CD14-positive monocyte (primary cell): Measurements from ENCODE around the gene C8B. TPM values are rescaled to one million over a fixed set of nuclear protein-coding genes. Genes with fewer than 3 reads are reported as not detected.

Experiments used
- DNase-seq, 3 donors: peaks; one replicate each; pipeline ENCODE4 v3.0.0-alpha.2; 2011 to 2022
- H2AFZ ChIP-seq: 2 replicates; pipeline ENCODE4 v1.6.0; 2012; ENCODE audit warnings: mild to moderate bottlenecking, low read depth, low read length, inconsistent platforms; ENCODE audit not compliant: insufficient read depth, poor library complexity, severe bottlenecking
- H3K27ac ChIP-seq, 2 donors: 1 replicate in 1 of 2; 2 replicates in 1 of 2; pipeline ENCODE4 v1.5.1; 2012 to 2013; ENCODE audit warnings: low read length in 2 of 2, control low read depth in 1 of 2, inconsistent platforms in 1 of 2, low read depth in 1 of 2, mild to moderate bottlenecking in 1 of 2
- H3K27me3 ChIP-seq, 2 donors: one replicate each; pipeline versions ENCODE4 v1.6.0 to v1.6.1; 2011 to 2013; ENCODE audit warnings: low read length in 2 of 2; ENCODE audit not compliant: control insufficient read depth in 2 of 2, insufficient read depth in 2 of 2
- H3K36me3 ChIP-seq, 2 donors: replicated peaks in 1 of 2; 1 replicate in 1 of 2; 2 replicates in 1 of 2; pipeline versions ENCODE4 v1.5.1 to v1.6.1; 2012 to 2013; ENCODE audit warnings: low read length in 2 of 2, control low read depth in 1 of 2, inconsistent platforms in 1 of 2, mild to moderate bottlenecking in 1 of 2; ENCODE audit not compliant: insufficient read depth in 2 of 2, control insufficient read depth in 1 of 2
- H3K4me1 ChIP-seq, 2 donors: 1 replicate in 1 of 2; 2 replicates in 1 of 2; pipeline versions ENCODE4 v1.5.1 to v1.6.1; 2012 to 2013; ENCODE audit warnings: low read length in 2 of 2, control low read depth in 1 of 2, inconsistent platforms in 1 of 2, mild to moderate bottlenecking in 1 of 2, moderate library complexity in 1 of 2; ENCODE audit not compliant: insufficient read depth in 2 of 2, control insufficient read depth in 1 of 2
- H3K4me2 ChIP-seq: replicated peaks from 2 replicates; pipeline ENCODE3; 2012; ENCODE audit warnings: low read length, moderate library complexity, mild to moderate bottlenecking; ENCODE audit not compliant: poor library complexity, severe bottlenecking; ENCODE audit errors: extremely low read depth
- H3K4me3 ChIP-seq, 3 experiments: fragments of 200-600 bp in 1 of 3; sonication (generic) in 1 of 3; replicated peaks in 1 of 3; 1 replicate in 2 of 3; 2 replicates in 1 of 3; pipeline ENCODE4 v1.5.1; 2011 to 2013; ENCODE audit warnings: low read length in 3 of 3, mild to moderate bottlenecking in 3 of 3, control low read depth in 2 of 3, low read depth in 2 of 3, inconsistent platforms in 1 of 3, moderate library complexity in 1 of 3
- H3K79me2 ChIP-seq: 2 replicates; pipeline ENCODE4 v1.6.0; 2012; ENCODE audit warnings: mild to moderate bottlenecking, control low read depth, inconsistent platforms, low read length, moderate library complexity; ENCODE audit not compliant: insufficient read depth
- H3K9ac ChIP-seq: 2 replicates; pipeline ENCODE4 v1.6.0; 2017; ENCODE audit warnings: low read length, mild to moderate bottlenecking; ENCODE audit not compliant: insufficient read depth, poor library complexity, severe bottlenecking
- H3K9me3 ChIP-seq, 2 donors: replicated peaks in 1 of 2; 1 replicate in 1 of 2; 2 replicates in 1 of 2; pipeline versions ENCODE4 v1.5.1 to v1.6.1; 2012 to 2013; ENCODE audit warnings: low read length in 2 of 2, control low read depth in 1 of 2; ENCODE audit not compliant: control insufficient read depth in 1 of 2, insufficient read depth in 1 of 2
- H4K20me1 ChIP-seq: 2 replicates; pipeline ENCODE4 v1.6.0; 2012; ENCODE audit warnings: mild to moderate bottlenecking, low read length, control low read depth, moderate library complexity; ENCODE audit not compliant: insufficient read depth
- H3K27ac Mint-ChIP-seq, 7 donors: one replicate each; pipeline ENCODE4 v1.8.0; 2020; ENCODE audit warnings: mild to moderate bottlenecking in 7 of 7, mixed read lengths in 7 of 7, moderate library complexity in 6 of 7, inconsistent platforms in 2 of 7
- H3K27me3 Mint-ChIP-seq, 3 donors: one replicate each; pipeline ENCODE4 v1.8.0; 2021 to 2022; ENCODE audit warnings: low read depth in 3 of 3, mild to moderate bottlenecking in 3 of 3, mixed read lengths in 3 of 3, moderate library complexity in 3 of 3, inconsistent platforms in 1 of 3
- H3K36me3 Mint-ChIP-seq, 2 donors: one replicate each; pipeline ENCODE4 v1.8.0; 2020; ENCODE audit warnings: mixed read lengths in 2 of 2, inconsistent platforms in 1 of 2, mild to moderate bottlenecking in 1 of 2
- H3K4me1 Mint-ChIP-seq: one replicate; pipeline ENCODE4 v1.8.0; 2020; ENCODE audit warnings: mild to moderate bottlenecking, mixed read lengths
- H3K4me3 Mint-ChIP-seq, 2 donors: one replicate each; pipeline ENCODE4 v1.8.0; 2020; ENCODE audit warnings: mild to moderate bottlenecking in 2 of 2, mixed read lengths in 2 of 2, moderate library complexity in 1 of 2
- H3K9me3 Mint-ChIP-seq, 7 donors: one replicate each; pipeline ENCODE4 v1.8.0; 2020 to 2022; ENCODE audit warnings: mixed read lengths in 7 of 7, mild to moderate bottlenecking in 6 of 7, moderate library complexity in 6 of 7, inconsistent platforms in 2 of 7
- WGBS: methylation state at CpG from one replicate; pipeline ENCODE4 v1.1.5; 2013; ENCODE audit warnings: missing lambda C conversion rate; ENCODE audit not compliant: insufficient coverage; 5-methylcytosine and 5-hydroxymethylcytosine counted together
- intact Hi-C, 2 donors: fragments of 100-400 bp; cut with micrococcal nuclease; formaldehyde crosslinking; loops; one replicate each; pipeline versions ENCODE4 v1.15.0 to v1.15.1; 2023
- polyA minus RNA-seq: library from RNA; depleted of rRNA, polyadenylated mRNA; stranded (reverse); fragments of >200 nt; gene quantifications from 2 replicates; pipeline ENCODE4 v1.2.3, GENCODE V29; 2012
- polyA plus RNA-seq, 3 donors: library from polyadenylated mRNA; depleted of rRNA in 1 of 3; unstranded in 2 of 3; stranded (reverse) in 1 of 3; fragments of 300-500 nt in 2 of 3; fragments of >200 nt in 1 of 3; fragmentation: Illumina TruSeq in 2 of 3; gene quantifications; 1 replicate in 2 of 3; 2 replicates in 1 of 3; pipeline ENCODE4 v1.2.3, GENCODE V29; 2012 to 2021
- total RNA-seq, 12 experiments: library from RNA in 1 of 12; stranded (reverse) in 1 of 12; fragments of 120-200 nt in 1 of 12; gene quantifications; one replicate each; pipeline ENCODE4 v1.2.4 and lab custom pipeline; 2013 to 2026; ENCODE audit warnings: mixed read lengths in 6 of 12, inconsistent platforms in 1 of 12
- TF ChIP-seq, protein P1 (sequence below): fragments of 200-600 bp; IDR thresholded peaks from one replicate; pipeline ENCODE4 v1.8.0; 2022; ENCODE audit warnings: antibody characterized with exemption, mild to moderate bottlenecking

Gene C8B
- total RNA-seq (2013), result not detected
- not detected for polyA plus RNA-seq
- polyA minus RNA-seq, result not detected in 2 replicates
- 1.3 to 4.5 (median 2.1) reads per million in 11 experiments for total RNA-seq (lab: John Stamatoyannopoulos, UW)

DNA sequence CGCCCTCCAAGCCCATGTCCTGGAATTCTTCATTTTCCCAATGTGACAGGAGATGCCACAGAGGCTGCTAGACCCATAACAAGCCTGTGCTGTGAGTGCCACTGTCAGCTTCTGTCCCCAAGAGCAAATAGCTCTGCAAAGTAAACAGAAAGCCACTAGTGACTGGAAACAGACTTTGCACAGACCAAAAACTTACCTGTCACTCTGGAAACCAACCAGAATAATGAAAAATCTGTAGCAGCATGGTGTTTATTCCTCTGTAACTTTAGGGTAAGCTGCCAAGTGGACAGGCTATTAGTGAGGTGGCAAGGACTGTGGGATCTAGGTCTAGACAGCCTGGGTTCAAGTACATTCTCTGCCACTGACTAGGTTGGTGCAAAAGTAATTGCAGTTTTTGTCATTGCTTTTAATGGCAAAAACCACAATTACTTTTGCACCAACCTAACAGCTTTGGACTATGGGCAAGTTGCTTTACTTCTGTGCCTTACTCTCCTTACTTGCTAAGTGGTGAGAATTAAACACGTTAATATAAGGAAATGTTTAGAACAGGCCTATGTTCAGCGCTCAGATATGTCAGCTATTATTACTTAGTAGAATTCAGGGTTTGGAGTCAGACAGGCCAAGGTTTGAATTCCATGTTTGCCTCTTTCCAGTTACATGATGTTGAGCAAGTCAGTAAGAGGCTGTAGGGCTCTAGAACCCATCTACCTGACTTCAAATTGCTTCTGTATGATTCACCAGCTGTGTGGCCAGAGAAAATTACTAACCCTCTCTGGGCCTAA, at the start of gene C8B:
C8B (minus strand) TSS at position 100 of the 782 bp plus-strand sequence; CDS start at position 33, 67 bp downstream.
- no peaks in the 10 kb centered on the region for H3K27me3 ChIP-seq
- DNase-seq, result no peak
- no peak within 1 kb of the TSS for H3K27ac ChIP-seq
- 91% methylated on average over 3 of the region's 3 CpGs for WGBS
- peaks cover 0 to 10% (median 1%) of the 10 kb centered on the region in 7 donors for H3K9me3 Mint-ChIP-seq
- no peak within 1 kb of the TSS for H3K27ac Mint-ChIP-seq
- no peak within 1 kb of the TSS for H2AFZ ChIP-seq
- H3K4me1 Mint-ChIP-seq, result no peaks in the 10 kb centered on the region
- no peak within 1 kb of the TSS for H3K4me3 ChIP-seq
- H3K79me2 ChIP-seq, result no peaks in the 10 kb centered on the region
- no peak within 1 kb of the TSS for H3K9ac ChIP-seq
- H3K4me3 Mint-ChIP-seq, result no peak within 1 kb of the TSS
- intact Hi-C loops, result no loop called here
- H3K36me3 ChIP-seq, result no peaks in the 10 kb centered on the region
- H3K9me3 ChIP-seq, result no peaks in the 10 kb centered on the region
- peaks cover 3 to 6% (median 6%) of the 10 kb centered on the region in 3 donors for H3K27me3 Mint-ChIP-seq
- H3K4me1 ChIP-seq, result no peaks in the 10 kb centered on the region
- H3K36me3 Mint-ChIP-seq, result no peaks in the 10 kb centered on the region
- TF ChIP-seq, protein P1, sequence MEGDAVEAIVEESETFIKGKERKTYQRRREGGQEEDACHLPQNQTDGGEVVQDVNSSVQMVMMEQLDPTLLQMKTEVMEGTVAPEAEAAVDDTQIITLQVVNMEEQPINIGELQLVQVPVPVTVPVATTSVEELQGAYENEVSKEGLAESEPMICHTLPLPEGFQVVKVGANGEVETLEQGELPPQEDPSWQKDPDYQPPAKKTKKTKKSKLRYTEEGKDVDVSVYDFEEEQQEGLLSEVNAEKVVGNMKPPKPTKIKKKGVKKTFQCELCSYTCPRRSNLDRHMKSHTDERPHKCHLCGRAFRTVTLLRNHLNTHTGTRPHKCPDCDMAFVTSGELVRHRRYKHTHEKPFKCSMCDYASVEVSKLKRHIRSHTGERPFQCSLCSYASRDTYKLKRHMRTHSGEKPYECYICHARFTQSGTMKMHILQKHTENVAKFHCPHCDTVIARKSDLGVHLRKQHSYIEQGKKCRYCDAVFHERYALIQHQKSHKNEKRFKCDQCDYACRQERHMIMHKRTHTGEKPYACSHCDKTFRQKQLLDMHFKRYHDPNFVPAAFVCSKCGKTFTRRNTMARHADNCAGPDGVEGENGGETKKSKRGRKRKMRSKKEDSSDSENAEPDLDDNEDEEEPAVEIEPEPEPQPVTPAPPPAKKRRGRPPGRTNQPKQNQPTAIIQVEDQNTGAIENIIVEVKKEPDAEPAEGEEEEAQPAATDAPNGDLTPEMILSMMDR, result no peak
- H3K4me2 ChIP-seq, result no peak within 1 kb of the TSS
- no peaks in the 10 kb centered on the region for H4K20me1 ChIP-seq

- Mint-ChIP-seq H3K9me3 (peaks cover 0 to 8% (median 2%) of the 10 kb centered on the region in 7 donors), H3K27ac (peak overlapping the region in 1 of 7 donors; percentile 46), H3K27me3 (peaks cover 0 to 4% (median 1%) of the 10 kb centered on the region in 3 donors), H3K36me3 (no peaks in the 10 kb centered on the region), H3K4me1 (no peaks in the 10 kb centered on the region), H3K4me3 (no peak overlapping the region)
- Histone ChIP-seq H3K36me3 (no peaks in the 10 kb centered on the region), H4K20me1 (no peaks in the 10 kb centered on the region), H3K27me3 (no peaks in the 10 kb centered on the region), H2AFZ (no peak overlapping the region), H3K4me2 (no peak overlapping the region), H3K4me3 (no peak overlapping the region), H3K79me2 (no peaks in the 10 kb centered on the region), H3K9ac (no peak overlapping the region), H3K27ac (no peak overlapping the region), H3K4me1 (no peaks in the 10 kb centered on the region), H3K9me3 (no peaks in the 10 kb centered on the region)
- TF ChIP-seq, protein P1, result no peak
- intact Hi-C loops, result no loop called here
- no peak for DNase-seq
- 92% methylated on average over 14 of the region's 15 CpGs for WGBS
These were observed 49.3 kb upstream of the C8B start for GRCh38 chr1:57015071-57015470.
